Cardiac atrium fibroblast (primary cell): ENCODE results near the gene UBE2Z. TPM values are rescaled to one million over a fixed set of nuclear protein-coding genes. Genes with fewer than 3 reads are reported as not detected.

Experiments used
- total RNA-seq: library from RNA; depleted of rRNA; stranded (reverse); fragments of >200 nt; gene quantifications from 2 replicates; pipeline ENCODE4 v1.2.3, GENCODE V29; 2015

UBE2Z gene
- 72.6 and 78.7 TPM in 2 replicates for total RNA-seq

DNA sequence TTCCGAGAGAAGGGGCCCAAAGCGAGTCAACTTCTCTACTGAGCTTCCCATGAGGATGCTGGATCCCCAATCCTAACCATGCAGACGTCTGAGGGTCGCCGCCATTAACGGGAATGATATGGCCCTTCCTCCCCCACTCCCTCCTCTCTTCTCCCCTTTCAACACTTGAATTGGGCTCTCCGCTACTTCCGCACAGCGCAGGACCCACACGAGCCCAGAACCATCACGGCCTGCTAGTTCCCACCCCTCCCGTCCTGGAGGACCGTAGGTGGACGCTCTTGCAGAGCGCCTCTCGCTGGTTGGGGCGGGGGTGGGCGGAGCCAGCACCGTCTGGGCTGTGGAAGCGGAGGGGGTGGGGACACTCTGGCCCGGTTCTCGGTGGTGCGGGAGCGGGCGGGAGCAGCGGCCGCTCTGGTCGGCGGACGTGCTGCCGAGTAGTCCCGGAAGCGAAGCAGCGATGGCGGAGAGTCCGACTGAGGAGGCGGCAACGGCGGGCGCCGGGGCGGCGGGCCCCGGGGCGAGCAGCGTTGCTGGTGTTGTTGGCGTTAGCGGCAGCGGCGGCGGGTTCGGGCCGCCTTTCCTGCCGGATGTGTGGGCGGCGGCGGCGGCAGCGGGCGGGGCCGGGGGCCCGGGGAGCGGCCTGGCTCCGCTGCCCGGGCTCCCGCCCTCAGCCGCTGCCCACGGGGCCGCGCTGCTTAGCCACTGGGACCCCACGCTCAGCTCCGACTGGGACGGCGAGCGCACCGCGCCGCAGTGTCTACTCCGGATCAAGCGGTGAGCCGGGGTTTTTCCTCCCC is at the start of gene UBE2Z:
Gene UBE2Z (plus strand): TSS at position 361 of the 797 bp plus-strand sequence. CDS start 97 bp downstream, at position 458.

GRCh38 chr17:48944515-48945260 is 36.5 kb downstream of the UBE2Z start, which contains the start of gene SNF8:
TSS of gene SNF8 (minus strand) at chr17:48944842. CDS start at chr17:48944734, 108 bp downstream.

Other genes with a start within 250 kb of the UBE2Z start
- gene PRAC1, start 185.9 kb upstream of the UBE2Z start, total RNA-seq, result not detected in 2 replicates
- gene PRAC2, start 185.2 kb upstream of the UBE2Z start, total RNA-seq, result not detected in 2 replicates
- gene HOXB13, start 179.7 kb upstream of the UBE2Z start, total RNA-seq, result not detected in 2 replicates
- gene TTLL6, start 91.2 kb upstream of the UBE2Z start, total RNA-seq, result 0.16 TPM in 1 of 2 replicates, not detected in the other
- 36.0 and 67.0 TPM in 2 replicates for gene CALCOCO2, start 77.4 kb upstream of the UBE2Z start, total RNA-seq
- gene ATP5MC1, start 15.6 kb upstream of the UBE2Z start, total RNA-seq, result 101 and 105 TPM in 2 replicates
- 123 and 145 TPM in 2 replicates for gene SNF8, start 36.4 kb downstream of the UBE2Z start, total RNA-seq
- not detected in 2 replicates for gene GIP, start 60.2 kb downstream of the UBE2Z start, total RNA-seq
- under 0.01 and 0.32 TPM in 2 replicates for gene IGF2BP1, start 89.0 kb downstream of the UBE2Z start, total RNA-seq
- gene B4GALNT2, start 224.4 kb downstream of the UBE2Z start, total RNA-seq, result not detected in 2 replicates